Measurements from ENCODE around the gene PDP2. TPM values are rescaled to one million over a fixed set of nuclear protein-coding genes. Genes with fewer than 3 reads are reported as not detected.

PDP2 gene
- total RNA-seq, 3 donors from 2014 or later (not counting 1 experiment from before 2014, with no cell fraction given) = 10.2 to 16.5 (median 11.0) TPM

- no peak overlapping the region for H3K4me3 ChIP-seq (ENCODE audit: low read length)
- H3K36me3 ChIP-seq (ENCODE audit: control insufficient read depth, insufficient read depth, low read length) = no peaks in the 10 kb centered on the region
- peaks cover 13% of the 10 kb centered on the region for H3K27me3 ChIP-seq (ENCODE audit: control insufficient read depth, insufficient read depth, low read length)
- peaks cover 10 to 26% of the 10 kb centered on the region in 2 donors for H3K27me3 Mint-ChIP-seq (ENCODE audit: low read depth in 2 of 2)
- no peak overlapping the region for H3K27ac Mint-ChIP-seq
- no peak overlapping the region for H3K27ac ChIP-seq (ENCODE audit: low read length)
- H3K4me3 Mint-ChIP-seq = no peak overlapping the region
- DNase-seq (no peak), ATAC-seq (no peak)
- 58% methylated on average over 2 of the region's 2 CpGs for WGBS (ENCODE audit: insufficient coverage)
- no peaks in the 10 kb centered on the region for H3K9me3 Mint-ChIP-seq
- peaks cover 0 to 5% of the 10 kb centered on the region in 2 donors for H3K4me1 Mint-ChIP-seq
- peaks cover 7% of the 10 kb centered on the region for H3K4me1 ChIP-seq (ENCODE audit: control insufficient read depth, insufficient read depth, low read length)
- H3K9me3 ChIP-seq (ENCODE audit: control insufficient read depth, insufficient read depth, low read length) = no peaks in the 10 kb centered on the region
- no peaks in the 10 kb centered on the region for H3K36me3 Mint-ChIP-seq
- intact Hi-C loops (cut with micrococcal nuclease) = no loop called here
- TF ChIP-seq CTCF (IDR thresholded peaks at IDR 0.05) = no peak
Measured at GRCh38 chr16:66920299-66920590, 39.9 kb downstream of the PDP2 start.

DNA sequence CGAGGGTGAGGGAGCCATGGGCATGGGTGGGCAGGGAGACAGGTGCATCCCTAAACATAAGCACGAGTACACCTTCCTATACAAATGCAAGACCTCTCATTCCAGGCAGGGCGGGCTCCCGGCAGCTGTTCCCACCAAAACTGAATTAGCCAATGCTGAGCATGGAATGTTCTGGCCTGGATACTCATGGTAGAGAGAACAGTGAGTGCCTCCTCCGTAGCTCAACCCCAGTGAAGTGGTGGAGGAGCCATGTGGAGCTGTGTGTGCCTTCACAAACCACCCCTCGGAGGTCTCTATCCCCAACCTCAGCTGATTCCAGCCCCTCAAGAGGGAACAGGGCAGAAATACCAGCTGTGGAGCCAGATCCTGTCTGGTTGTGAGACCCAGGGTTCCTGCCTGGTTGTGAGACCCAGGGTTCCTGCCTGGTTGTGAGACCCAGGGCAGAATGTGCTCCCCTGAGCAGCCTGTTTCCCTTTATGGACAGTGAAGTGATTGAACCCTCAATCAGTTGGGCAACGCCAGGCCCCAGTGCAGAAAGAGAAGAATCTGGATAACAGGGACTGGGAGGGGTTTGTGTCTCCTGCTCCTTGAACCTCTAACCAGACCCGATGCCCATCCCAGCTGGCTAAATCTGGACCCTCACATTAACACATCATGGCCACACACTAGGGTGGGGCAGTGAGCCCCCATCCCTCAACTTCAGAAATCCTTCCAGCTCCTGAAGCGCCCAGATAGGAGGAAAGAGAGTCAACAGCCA lies 40.8 kb downstream of the PDP2 start:
- H3K9me3 Mint-ChIP-seq = no peaks in the 10 kb centered on the region
- H3K27me3 Mint-ChIP-seq (ENCODE audit: low read depth in 2 of 2) = peaks cover 10 to 32% of the 10 kb centered on the region in 2 donors
- H3K27ac Mint-ChIP-seq = no peak overlapping the region
- ATAC-seq = no peak
- peaks cover 0 to 13% of the 10 kb centered on the region in 2 donors for H3K4me1 Mint-ChIP-seq
- no peak for DNase-seq
- H3K4me3 ChIP-seq (ENCODE audit: low read length) = no peak overlapping the region
- H3K9me3 ChIP-seq (ENCODE audit: control insufficient read depth, insufficient read depth, low read length) = no peaks in the 10 kb centered on the region
- H3K4me3 Mint-ChIP-seq = no peak overlapping the region
- WGBS (ENCODE audit: insufficient coverage) = 77% methylated on average over 9 of the region's 9 CpGs
- TF ChIP-seq CTCF (IDR thresholded peaks at IDR 0.05) = no peak
- peaks cover 22% of the 10 kb centered on the region for H3K27me3 ChIP-seq (ENCODE audit: control insufficient read depth, insufficient read depth, low read length)
- no peaks in the 10 kb centered on the region for H3K36me3 ChIP-seq (ENCODE audit: control insufficient read depth, insufficient read depth, low read length)
- peaks cover 13% of the 10 kb centered on the region for H3K4me1 ChIP-seq (ENCODE audit: control insufficient read depth, insufficient read depth, low read length)
- no peaks in the 10 kb centered on the region for H3K36me3 Mint-ChIP-seq
- intact Hi-C loops (cut with micrococcal nuclease) = no loop called here
- no peak overlapping the region for H3K27ac ChIP-seq (ENCODE audit: low read length)

DNA sequence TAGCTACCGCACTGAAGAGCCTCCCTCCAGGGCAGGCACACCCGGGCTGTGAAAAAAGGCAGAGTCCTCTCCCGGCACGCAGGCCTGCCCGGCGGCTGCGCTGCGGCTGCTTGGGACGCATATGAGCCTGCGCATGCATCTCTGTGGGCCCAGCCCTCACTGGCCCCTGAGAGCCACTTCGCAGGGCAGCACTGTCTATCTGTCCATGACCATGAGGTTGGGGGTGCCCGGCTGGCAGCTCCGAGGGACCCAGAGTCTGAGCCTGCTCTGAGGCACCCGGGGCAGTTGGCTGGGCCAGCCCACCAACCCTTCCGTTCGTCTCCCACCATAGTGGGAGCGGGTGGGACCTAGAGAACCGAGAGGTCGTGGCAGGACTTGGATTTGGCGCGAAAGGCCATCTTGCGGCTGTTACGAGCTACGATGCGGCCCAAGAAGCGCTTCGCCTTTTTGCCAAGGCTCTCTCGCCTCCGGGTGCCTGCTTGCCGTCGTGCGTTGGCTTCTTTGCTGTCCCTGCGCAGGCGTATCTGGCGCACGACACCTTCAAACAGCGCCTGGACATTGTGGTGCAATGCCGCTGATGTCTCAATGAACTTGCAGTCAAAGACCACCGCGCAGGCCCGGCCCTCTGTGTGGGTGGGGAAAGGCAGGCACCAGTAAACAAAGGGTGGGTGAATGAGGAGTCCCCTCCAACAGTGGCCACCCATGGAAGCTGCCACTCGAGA lies 41.6 kb downstream of the PDP2 start:
- TF ChIP-seq CTCF (IDR thresholded peaks at IDR 0.05) = no peak
- 78% methylated on average over 42 of the region's 42 CpGs for WGBS (ENCODE audit: insufficient coverage)
- peaks cover 10 to 32% of the 10 kb centered on the region in 2 donors for H3K27me3 Mint-ChIP-seq (ENCODE audit: low read depth in 2 of 2)

More for the DNA sequence above, 41.6 kb downstream of the PDP2 start:
- Mint-ChIP-seq H3K4me3 (no peak overlapping the region), H3K27ac (no peak overlapping the region), H3K36me3 (no peaks in the 10 kb centered on the region), H3K9me3 (no peaks in the 10 kb centered on the region), H3K4me1 (peaks cover 0 to 13% of the 10 kb centered on the region in 2 donors)
- Histone ChIP-seq H3K4me3 (ENCODE audit: low read length) (no peak overlapping the region), H3K4me1 (ENCODE audit: control insufficient read depth, insufficient read depth, low read length) (peaks cover 13% of the 10 kb centered on the region), H3K27ac (ENCODE audit: low read length) (no peak overlapping the region), H3K27me3 (ENCODE audit: control insufficient read depth, insufficient read depth, low read length) (peaks cover 22% of the 10 kb centered on the region), H3K9me3 (ENCODE audit: control insufficient read depth, insufficient read depth, low read length) (no peaks in the 10 kb centered on the region), H3K36me3 (ENCODE audit: control insufficient read depth, insufficient read depth, low read length) (no peaks in the 10 kb centered on the region)
- intact Hi-C loops (cut with micrococcal nuclease) = no loop called here
- no peak for DNase-seq
- no peak for ATAC-seq

Data from natural killer cell (primary cell).